ENCODE measurements around the gene KCNK4.
A peak's percentile ranks its signal among the peaks of the same experiment; 100 is the strongest.

The KCNK4 gene

GRCh38 chr11:64264371-64264852 is 26.7 kb upstream of the KCNK4 start:
- no peak overlapping the region for H3K4me3 ChIP-seq (ENCODE audit: low read depth, low read length)
- no peak for DNase-seq (ENCODE audit: low read depth, low spot score)
- POLR2A ChIA-PET = interaction anchor here (0.7 to 3.2 kb wide), 3 partner anchors 12 to 405 kb away, joined by 3 to 15 read pairs (median 4); partner anchors contain the start of genes FKBP2 and PLCB3
- CTCF ChIA-PET = interaction anchor here (1.3 to 15.2 kb wide), 6 partner anchors 10 to 90 kb away, joined by 4 to 224 read pairs (median 8); partner anchors contain the start of genes PLCB3 and PPP1R14B
- TF ChIP-seq CTCF (IDR thresholded peaks at IDR 0.05; ENCODE audit: insufficient read depth, low read length, missing control alignments) = no peak

- DNase-seq (ENCODE audit: low read depth, low spot score) = no peak
- ChIA-PET POLR2A (interaction anchor here (3.2 kb wide), 1 partner anchor 13 kb away, joined by 15 read pairs; the partner anchor contains the start of gene PLCB3), CTCF (interaction anchor here (1.5 to 15.2 kb wide), 5 partner anchors 12 to 61 kb away, joined by 4 to 224 read pairs (median 9); partner anchors contain the start of genes PLCB3 and PPP1R14B)
These were observed 25.6 kb upstream of the KCNK4 start for GRCh38 chr11:64265176-64266160.

GRCh38 chr11:64266339-64266738 is 24.8 kb upstream of the KCNK4 start:
- POLR2A ChIA-PET = no interaction called here
- DNase-seq (ENCODE audit: low read depth, low spot score) = no peak
- H3K4me3 ChIP-seq (ENCODE audit: low read depth, low read length) = no peak overlapping the region
- CTCF ChIA-PET = interaction anchor here (2.4 to 15.2 kb wide), 3 partner anchors 12 to 36 kb away, joined by 8 to 224 read pairs (median 107); partner anchors contain the start of genes CATSPERZ, PLCB3 and PPP1R14B
- no peak for TF ChIP-seq CTCF (IDR thresholded peaks at IDR 0.05; ENCODE audit: insufficient read depth, low read length, missing control alignments)

More at GRCh38 chr11:64265176-64266160, 25.6 kb upstream of the KCNK4 start:
- no peak for TF ChIP-seq CTCF (IDR thresholded peaks at IDR 0.05; ENCODE audit: insufficient read depth, low read length, missing control alignments)
- no peak overlapping the region for H3K4me3 ChIP-seq (ENCODE audit: low read depth, low read length)

GRCh38 chr11:64267207-64267945 is 23.7 kb upstream of the KCNK4 start:
- ChIA-PET POLR2A (interaction anchor here (0.6 to 5.5 kb wide), 3 partner anchors 9 to 63 kb away, joined by 5 to 61 read pairs (median 12); partner anchors contain the start of gene PPP1R14B), CTCF (interaction anchor here (0.7 to 15.2 kb wide), 5 partner anchors 9 to 87 kb away, joined by 3 to 224 read pairs (median 8); partner anchors contain the start of genes CATSPERZ, PLCB3 and PPP1R14B)
- TF ChIP-seq CTCF (IDR thresholded peaks at IDR 0.05; ENCODE audit: insufficient read depth, low read length, missing control alignments) = no peak
- no peak overlapping the region for H3K4me3 ChIP-seq (ENCODE audit: low read depth, low read length)
- DNase-seq (ENCODE audit: low read depth, low spot score) = no peak

GRCh38 chr11:64268025-64268892 is 22.8 kb upstream of the KCNK4 start:
- DNase-seq (ENCODE audit: low read depth, low spot score) = no peak
- ChIA-PET CTCF (interaction anchor here (0.7 to 15.2 kb wide), 7 partner anchors 10 to 87 kb away, joined by 3 to 224 read pairs (median 6); partner anchors contain the start of genes CATSPERZ, PLCB3 and PPP1R14B), POLR2A (interaction anchor here (0.6 to 5.5 kb wide), 7 partner anchors 10 to 90 kb away, joined by 3 to 61 read pairs (median 6); partner anchors contain the start of genes BAD, FERMT3, PLCB3 and PPP1R14B)
- no peak for TF ChIP-seq CTCF (IDR thresholded peaks at IDR 0.05; ENCODE audit: insufficient read depth, low read length, missing control alignments)
- H3K4me3 ChIP-seq (ENCODE audit: low read depth, low read length) = peak overlapping the region; percentile 64
